Measurements from ENCODE around the gene ABCC8. TPM values are rescaled to one million over a fixed set of nuclear protein-coding genes. Genes with fewer than 3 reads are reported as not detected.

ABCC8 gene
- total RNA-seq, 4 donors from 2014 or later: under 0.01 TPM; not detected in 3

- Histone ChIP-seq H3K4me3 (no peak overlapping the region), H3K9me3 (no peaks in the 10 kb centered on the region), H3K36me3 (no peaks in the 10 kb centered on the region), H3K27ac (no peak overlapping the region), H3K27me3 (no peaks in the 10 kb centered on the region), H3K4me1 (peaks cover 0 to 18% (median 6%) of the 10 kb centered on the region in 3 donors)
- intact Hi-C loops (cut with DNase I): no loop called here
- 76 to 78% methylated on average over 6 of the region's 8 CpGs for WGBS, 2 donors
- TF ChIP-seq CTCF (IDR thresholded peaks at IDR 0.05): no peak
- TF ChIP-seq POLR2A (IDR thresholded peaks at IDR 0.05): no peak
- DNase-seq: no peak
These were observed 74.8 kb downstream of the ABCC8 start for GRCh38 chr11:17401841-17402240.

GRCh38 chr11:17401316-17401715 lies 75.3 kb downstream of the ABCC8 start:
- Histone ChIP-seq H3K9me3 (no peaks in the 10 kb centered on the region), H3K4me3 (no peak overlapping the region), H3K4me1 (peaks cover 0 to 12% (median 4%) of the 10 kb centered on the region in 3 donors), H3K36me3 (no peaks in the 10 kb centered on the region), H3K27me3 (no peaks in the 10 kb centered on the region), H3K27ac (no peak overlapping the region)
- intact Hi-C loops (cut with DNase I): no loop called here
- WGBS, 2 donors: 73% methylated on average over 2 of the region's 2 CpGs; no CpG with 5 or more reads in 1 of the 2 donors
- no peak for TF ChIP-seq POLR2A (IDR thresholded peaks at IDR 0.05)
- no peak for TF ChIP-seq CTCF (IDR thresholded peaks at IDR 0.05)
- DNase-seq: no peak

GRCh38 chr11:17400048-17400775 lies 76.4 kb downstream of the ABCC8 start:
- Histone ChIP-seq H3K4me3 (no peak overlapping the region), H3K27me3 (no peaks in the 10 kb centered on the region), H3K27ac (no peak overlapping the region), H3K36me3 (no peaks in the 10 kb centered on the region), H3K4me1 (peaks cover 0 to 1% (median 0%) of the 10 kb centered on the region in 3 donors), H3K9me3 (no peaks in the 10 kb centered on the region)
- no peak for DNase-seq
- intact Hi-C loops (cut with DNase I): no loop called here
- 67 to 87% methylated on average over 18 to 19 of the region's 19 CpGs for WGBS, 2 donors
- TF ChIP-seq POLR2A (IDR thresholded peaks at IDR 0.05): no peak
- TF ChIP-seq CTCF (IDR thresholded peaks at IDR 0.05): no peak

- no peak for DNase-seq
- TF ChIP-seq POLR2A (IDR thresholded peaks at IDR 0.05) (no peak), CTCF (IDR thresholded peaks at IDR 0.05) (no peak)
- Histone ChIP-seq H3K4me3 (no peak overlapping the region), H3K27ac (no peak overlapping the region), H3K36me3 (no peaks in the 10 kb centered on the region), H3K4me1 (no peaks in the 10 kb centered on the region), H3K9me3 (no peaks in the 10 kb centered on the region), H3K27me3 (no peaks in the 10 kb centered on the region)
- intact Hi-C loops (cut with DNase I): no loop called here
These were observed 77.4 kb downstream of the ABCC8 start for GRCh38 chr11:17399236-17399635.

GRCh38 chr11:17397311-17398002 lies 79.2 kb downstream of the ABCC8 start:
- DNase-seq: no peak
- 86 to 100% methylated on average over 1 to 8 of the region's 14 CpGs for WGBS, 2 donors
- Histone ChIP-seq H3K4me1 (no peaks in the 10 kb centered on the region), H3K9me3 (no peaks in the 10 kb centered on the region), H3K27me3 (no peaks in the 10 kb centered on the region), H3K36me3 (no peaks in the 10 kb centered on the region), H3K4me3 (no peak overlapping the region), H3K27ac (no peak overlapping the region)
- TF ChIP-seq POLR2A (IDR thresholded peaks at IDR 0.05) (no peak), CTCF (IDR thresholded peaks at IDR 0.05) (no peak)
- intact Hi-C loops (cut with DNase I): no loop called here
